Gastrocnemius medialis (tissue), 4 donors: ENCODE measurements around the gene RFTN1.

Experiments
- CTCF ChIP-seq, 5 experiments: fragments of 450-650 bp in 3 of 5; fragments of 200-600 bp in 2 of 5; sonication (generic) in 2 of 5; IDR thresholded peaks in 4 of 5; conservative IDR thresholded peaks in 1 of 5; 1 replicate in 4 of 5; 2 replicates in 1 of 5; pipeline ENCODE4 v1.5.1; 2016 to 2019; ENCODE audit warnings: antibody characterized with exemption in 5 of 5, mild to moderate bottlenecking in 3 of 5, moderate library complexity in 3 of 5
- POLR2A ChIP-seq, 2 donors: fragments of 450-650 bp; IDR thresholded peaks; one replicate each; pipeline ENCODE4 v1.6.1; 2017; ENCODE audit warnings: antibody characterized with exemption in 2 of 2, mild to moderate bottlenecking in 2 of 2, moderate library complexity in 2 of 2

- TF ChIP-seq CTCF (IDR thresholded peaks at IDR 0.05 in 4 of 5, conservative IDR thresholded peaks at IDR 0.05 in 1 of 5) (no peak), POLR2A (IDR thresholded peaks at IDR 0.05) (no peak)
These were observed 26.5 kb downstream of the RFTN1 start for GRCh38 chr3:16486951-16487480.
